AG10803 (cell line): ENCODE measurements around the gene GRHL3.
A peak's percentile ranks its signal among the peaks of the same experiment; 100 is the strongest.

ENCODE experiments used
- DNase-seq: peaks from one replicate; pipeline ENCODE4 v3.0.0; 2010; ENCODE audit warnings: low read depth
- H3K4me3 ChIP-seq: 2 replicates; pipeline ENCODE4 v1.5.1; 2011; ENCODE audit warnings: mild to moderate bottlenecking, low read length, control low read depth
- CTCF ChIP-seq: conservative IDR thresholded peaks from 2 replicates; pipeline ENCODE4 v1.5.1; 2011; ENCODE audit warnings: mild to moderate bottlenecking, low read length, control low read depth, inconsistent platforms

Gene GRHL3

GRCh38 chr1:24317956-24318614, 1.1 kb upstream of the GRHL3 start:
- TF ChIP-seq CTCF: no peak
- H3K4me3 ChIP-seq: no peak overlapping the region
- peak; percentile 76 for DNase-seq

GRCh38 chr1:24318615-24319311, 394 bp upstream of the GRHL3 start:
- H3K4me3 ChIP-seq: no peak overlapping the region
- no peak for TF ChIP-seq CTCF
- no peak for DNase-seq

- no peak overlapping the region for H3K4me3 ChIP-seq
- no peak for TF ChIP-seq CTCF
- no peak for DNase-seq
Observed at GRCh38 chr1:24319962-24320361, 805 bp downstream of the GRHL3 start.

- no peak overlapping the region for H3K4me3 ChIP-seq
- no peak for TF ChIP-seq CTCF
- no peak for DNase-seq
Observed at GRCh38 chr1:24321126-24321525, 2.0 kb downstream of the GRHL3 start.

- peak; percentile 80 for DNase-seq
- TF ChIP-seq CTCF: no peak
- H3K4me3 ChIP-seq: peak overlapping the region; percentile 60
Observed at GRCh38 chr1:24321697-24322469, 2.7 kb downstream of the GRHL3 start.

- DNase-seq: peak; percentile 14
- TF ChIP-seq CTCF: no peak
- peak overlapping the region; percentile 60 for H3K4me3 ChIP-seq
Observed at GRCh38 chr1:24322470-24323177, 3.5 kb downstream of the GRHL3 start.
